NCI-H524 treated with DMSO at 0.1 percent for 48 hours (cell line): Measurements from ENCODE around the gene NTF4.
"Not testable (repeated sequence)": the region's sequence is repeated elsewhere in the genome, so short reads cannot be mapped to it uniquely, and the experiment has no call there.

ENCODE experiments used
- DNase-seq: peaks from one replicate; lab custom pipeline; 2025; lab: John Stamatoyannopoulos, UW

NTF4 gene

DNA sequence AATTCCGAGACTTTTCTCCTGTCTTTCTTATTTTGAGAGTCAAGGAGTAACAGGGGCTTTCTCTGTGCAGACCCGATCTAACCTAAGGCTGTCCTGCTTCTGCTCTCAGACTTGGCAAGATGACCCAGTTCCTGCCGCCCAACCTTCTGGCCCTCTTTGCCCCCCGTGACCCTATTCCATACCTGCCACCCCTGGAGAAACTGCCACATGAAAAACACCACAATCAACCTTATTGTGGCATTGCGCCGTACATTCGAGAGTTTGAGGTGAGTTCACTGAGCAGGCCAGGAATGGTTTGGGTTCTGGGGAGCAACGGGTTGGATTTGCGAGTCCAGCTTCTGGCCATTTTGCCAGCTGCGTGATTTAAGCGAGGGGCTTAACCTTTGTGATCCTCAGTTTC lies 21.7 kb upstream of the NTF4 start:
- DNase-seq = no peak

DNA sequence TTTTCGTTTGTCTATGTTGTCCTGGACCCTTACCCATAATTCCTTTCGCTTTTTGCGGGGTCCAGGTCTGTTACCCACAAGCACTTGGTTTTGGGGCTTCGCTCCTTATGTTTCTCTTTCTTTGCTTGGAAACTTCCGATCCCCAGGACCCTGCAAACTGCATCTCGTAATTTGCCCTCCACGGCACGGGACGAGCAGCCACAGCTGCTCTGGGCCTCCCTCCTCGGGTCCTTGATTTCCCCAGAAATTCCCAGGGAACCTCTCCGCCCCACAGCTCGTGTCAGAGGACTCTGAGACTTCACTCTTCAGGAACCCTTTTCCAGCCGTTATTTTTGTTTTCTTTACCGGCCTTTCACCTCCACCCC lies 21.2 kb upstream of the NTF4 start:
- no peak for DNase-seq

DNA sequence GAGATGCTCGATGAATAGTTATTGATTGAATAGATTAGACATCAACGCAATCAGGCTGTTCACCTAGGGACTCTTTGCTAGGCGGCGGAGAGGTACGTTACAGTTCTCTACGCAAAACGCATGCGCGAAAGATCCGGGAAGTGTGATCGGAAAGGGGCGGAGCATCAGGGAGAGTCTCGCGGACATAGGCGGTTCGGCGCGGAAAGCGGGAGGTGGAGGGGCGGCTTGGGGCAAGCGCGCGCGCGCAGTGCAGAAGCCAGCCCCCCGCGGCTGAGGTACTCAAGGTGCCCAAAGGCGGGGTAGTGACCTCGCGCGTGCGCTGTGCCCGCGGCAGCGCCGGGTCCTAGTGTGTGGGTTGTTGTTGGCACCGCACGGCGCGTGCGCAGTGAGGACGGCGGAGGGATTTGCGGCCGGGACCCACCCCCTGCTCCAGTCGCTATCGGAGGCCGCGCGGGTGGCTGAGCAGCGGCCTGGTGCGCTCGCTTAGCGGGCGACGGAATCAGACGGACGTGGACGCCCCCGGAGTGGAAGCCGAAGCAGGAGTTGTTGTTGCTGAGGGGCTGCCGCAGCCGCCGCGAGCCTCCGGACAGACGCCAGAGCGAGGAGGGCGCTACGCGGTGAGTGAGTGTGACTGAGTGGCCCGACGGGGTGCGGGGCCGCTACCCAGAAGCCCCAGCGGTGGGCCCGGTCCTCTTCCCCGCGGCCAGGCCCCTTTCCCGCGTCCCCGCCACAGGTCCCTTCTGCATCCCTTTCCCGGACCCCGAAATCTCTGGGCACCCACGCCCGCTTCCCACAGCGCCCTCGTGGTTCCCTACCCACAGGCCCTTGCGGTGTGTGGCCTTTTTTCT lies 20.6 kb upstream of the NTF4 start, which contains the start of gene SNRNP70:
TSS of gene SNRNP70 (plus strand) at position 432 of the 848 bp plus-strand sequence. CDS start 964 bp downstream, outside the sequence.
- peak; percentile 95 for DNase-seq

DNA sequence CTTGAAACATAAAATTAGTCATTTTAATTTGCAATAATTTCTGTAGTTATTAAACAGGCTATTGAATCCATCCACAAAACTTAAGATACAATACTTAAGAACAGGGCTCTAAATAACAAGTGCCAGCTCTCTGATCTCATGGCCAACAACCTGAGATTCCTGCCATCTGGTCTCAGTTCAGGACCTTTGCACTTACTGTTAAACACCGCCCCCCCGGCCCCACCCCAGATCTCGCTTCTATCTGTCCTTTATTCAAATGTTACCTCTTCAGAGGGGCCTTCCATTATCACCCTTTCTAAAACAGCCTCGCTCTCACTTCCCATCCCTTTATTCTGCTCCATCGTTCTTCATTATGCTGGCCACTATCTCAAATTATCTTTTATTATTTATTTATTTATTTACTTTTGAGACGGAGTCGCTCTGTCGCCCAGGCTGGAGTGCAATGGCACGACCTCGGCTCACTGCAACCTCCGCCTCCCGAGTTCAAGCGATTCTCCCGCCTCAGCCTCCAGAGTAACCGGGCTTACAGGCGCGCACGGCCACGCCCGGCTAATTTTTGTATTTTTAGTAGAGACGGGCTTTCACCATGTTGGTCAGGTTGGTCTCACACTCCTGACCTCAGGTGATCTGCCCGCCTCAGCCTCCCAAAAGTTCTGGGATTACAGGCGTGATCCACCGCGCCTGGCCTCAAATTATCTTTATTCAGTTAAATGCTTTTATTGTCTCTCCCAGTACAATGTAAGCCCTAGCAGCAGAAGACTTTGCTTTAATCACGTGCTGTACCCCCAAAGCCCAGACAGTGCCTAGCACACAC lies 19.8 kb upstream of the NTF4 start:
- DNase-seq = no peak

DNA sequence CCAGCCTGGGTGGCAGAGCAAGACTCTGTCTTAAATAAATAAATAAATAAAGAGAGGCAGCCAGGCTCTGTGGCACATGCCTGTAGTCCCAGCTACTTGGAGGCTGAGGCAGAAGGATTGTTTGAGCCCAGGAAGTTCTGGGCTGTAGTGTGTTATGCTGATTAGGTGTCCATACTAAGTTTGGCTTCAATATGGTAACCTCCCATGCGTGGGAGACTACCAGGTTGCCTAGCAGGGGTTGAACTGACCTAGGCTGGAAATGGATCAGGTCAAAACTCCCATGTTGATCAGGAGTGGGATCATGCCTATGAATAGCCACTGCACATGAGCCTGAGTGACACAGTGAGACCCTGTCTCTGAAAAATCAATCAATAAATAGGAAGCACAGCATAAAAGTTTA lies 16.7 kb upstream of the NTF4 start:
- DNase-seq = no peak

DNA sequence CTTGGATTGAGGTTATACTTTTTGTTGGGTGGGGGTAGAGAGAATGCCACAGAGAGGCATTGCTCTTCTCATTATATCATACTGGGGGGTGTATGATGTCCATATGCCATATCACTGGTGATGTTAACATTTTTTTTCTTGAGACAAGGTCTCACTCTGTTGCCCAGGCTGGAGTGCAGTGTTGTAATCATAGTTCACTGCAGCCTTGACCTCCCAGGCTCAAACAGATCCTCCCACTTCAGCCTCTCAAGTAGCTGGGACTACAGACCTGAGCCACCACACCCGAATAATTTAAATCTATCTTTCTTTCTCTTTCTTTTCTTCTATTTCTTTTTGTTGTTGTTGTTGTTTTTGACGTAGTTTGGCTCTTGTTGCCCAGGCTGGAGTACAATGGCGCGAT lies 15.8 kb upstream of the NTF4 start:
- no peak for DNase-seq

DNA sequence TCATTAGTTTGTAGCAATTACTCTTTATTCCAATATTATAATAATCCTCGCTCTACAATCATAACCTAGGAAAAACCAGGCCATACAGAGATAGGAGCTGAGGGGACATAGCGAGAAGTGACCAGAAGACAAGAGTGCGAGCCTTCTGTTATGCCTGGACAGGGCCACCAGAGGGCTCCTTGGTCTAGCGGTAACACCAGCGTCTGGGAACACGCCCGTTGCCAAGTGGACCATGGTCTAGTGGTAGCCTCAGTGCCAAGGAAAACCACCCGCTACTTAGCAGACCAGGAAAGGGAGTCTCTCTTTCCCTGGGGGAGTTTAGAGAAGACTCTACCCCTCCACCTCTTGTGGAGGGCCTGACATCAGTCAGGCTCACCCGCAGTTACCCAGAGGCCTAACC lies 10.3 kb upstream of the NTF4 start:
- DNase-seq = not testable (repeated sequence)

DNA sequence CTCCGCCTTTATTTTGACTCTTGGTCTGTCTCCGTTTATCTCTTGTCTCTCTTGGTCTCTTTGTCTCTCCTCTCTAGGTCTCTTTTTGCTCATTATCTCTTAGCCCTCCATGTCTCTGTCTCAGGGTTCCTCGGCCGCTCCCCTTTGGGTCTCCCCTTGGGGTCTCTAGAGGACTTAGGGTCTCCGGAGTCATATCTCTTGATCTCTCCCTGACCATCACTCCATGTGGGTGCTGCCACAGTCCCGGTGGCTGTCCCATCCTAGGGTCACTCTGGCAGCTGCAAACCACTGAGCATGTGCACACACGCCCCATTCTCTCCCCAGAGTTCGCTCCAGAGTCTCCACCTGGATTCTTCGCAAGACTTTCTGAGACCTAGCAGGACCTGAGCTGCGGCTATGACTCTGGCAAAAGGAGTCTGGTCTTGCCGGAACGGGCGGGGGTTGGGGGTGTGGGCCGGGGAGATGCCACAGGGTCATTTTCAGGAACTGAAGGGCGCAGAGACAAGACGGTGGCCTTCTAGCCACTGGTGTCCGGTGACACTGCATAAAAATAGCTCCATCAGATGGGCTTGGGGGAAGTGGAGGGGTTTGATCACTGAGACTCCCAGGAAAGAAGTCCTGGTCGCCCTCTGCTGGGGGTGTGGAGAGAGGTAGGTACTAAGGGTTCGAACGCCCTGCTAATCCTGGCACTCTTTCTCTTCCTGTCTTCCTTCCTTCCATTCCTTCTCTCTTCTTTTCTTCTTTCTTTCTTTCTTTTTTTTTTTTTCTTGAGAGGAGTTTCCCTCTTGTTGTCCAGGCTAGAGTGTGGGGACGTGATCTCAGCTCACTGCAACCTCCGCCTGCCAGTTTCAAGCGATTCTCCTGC lies 9.1 kb upstream of the NTF4 start:
- DNase-seq = no peak

DNA sequence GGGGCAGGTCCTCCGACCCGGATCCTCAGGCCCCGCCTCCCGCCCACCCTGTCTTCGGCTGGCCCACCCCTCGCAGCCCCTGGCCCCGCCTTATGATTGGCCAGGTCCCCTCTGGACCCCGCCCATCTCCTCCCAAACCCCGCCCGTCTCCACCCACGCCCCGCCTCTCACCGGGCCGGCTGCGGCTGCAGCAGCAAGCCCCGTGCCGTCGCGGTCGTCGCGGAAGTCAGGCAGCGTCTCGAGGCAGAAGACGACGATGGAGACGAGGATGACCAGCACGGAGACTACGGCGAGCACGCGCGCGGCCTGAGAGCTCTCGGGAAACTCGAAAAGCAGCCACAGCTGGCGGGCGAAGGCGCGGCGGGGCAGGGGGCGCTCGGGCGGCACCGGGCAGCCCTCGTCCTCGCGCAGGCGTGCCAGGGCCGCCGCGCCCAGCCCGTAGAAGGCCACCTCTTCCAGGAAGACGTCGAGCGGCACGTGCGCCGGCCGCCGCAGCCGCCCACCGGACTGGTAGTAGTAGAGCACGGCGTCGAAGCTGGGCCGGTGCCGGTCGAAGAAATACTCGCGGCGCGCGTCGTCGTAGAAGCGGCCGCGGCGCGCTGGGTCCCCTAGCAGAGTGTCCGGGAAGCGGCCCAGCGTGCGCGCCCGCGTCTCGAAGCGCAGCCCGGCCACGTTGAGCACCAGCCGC lies 7.4 kb upstream of the NTF4 start:
- DNase-seq = no peak

DNA sequence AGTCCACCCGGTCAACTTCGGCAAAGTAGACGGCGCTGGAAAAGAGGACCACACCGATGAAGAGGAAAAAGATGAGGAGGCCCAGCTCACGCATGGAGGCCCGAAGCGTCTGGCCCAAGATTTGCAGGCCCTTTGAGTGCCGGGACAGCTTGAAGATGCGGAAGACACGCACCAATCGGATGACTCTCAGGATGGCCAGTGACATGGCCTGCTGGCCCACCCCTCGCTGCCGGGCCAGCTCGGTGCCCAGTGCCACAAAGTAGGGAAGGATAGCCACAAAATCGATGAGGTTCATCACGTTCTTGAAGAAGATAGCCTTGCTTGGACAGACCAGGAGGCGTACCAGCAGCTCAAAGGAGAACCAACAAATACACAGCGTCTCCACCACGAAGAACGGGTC lies 5.8 kb upstream of the NTF4 start:
- no peak for DNase-seq

DNA sequence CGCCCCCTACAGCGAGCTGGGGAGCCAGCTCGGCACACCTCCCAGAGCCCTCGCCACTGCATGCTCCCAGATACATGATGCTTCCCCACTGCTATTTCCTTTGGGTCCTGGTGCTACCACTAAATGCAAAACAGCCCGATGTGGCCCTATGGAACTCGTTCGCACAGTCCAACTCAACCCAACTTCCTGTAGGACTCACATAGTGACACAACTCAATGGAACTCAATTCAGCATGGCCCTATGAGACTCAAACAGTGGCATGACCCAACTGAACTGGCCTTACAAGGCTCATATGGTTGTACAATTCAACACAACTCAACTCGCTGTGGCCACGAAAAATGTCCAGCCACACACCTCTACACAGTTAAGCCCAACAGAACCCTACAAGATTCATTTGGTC lies 4.4 kb upstream of the NTF4 start:
- no peak for DNase-seq

DNA sequence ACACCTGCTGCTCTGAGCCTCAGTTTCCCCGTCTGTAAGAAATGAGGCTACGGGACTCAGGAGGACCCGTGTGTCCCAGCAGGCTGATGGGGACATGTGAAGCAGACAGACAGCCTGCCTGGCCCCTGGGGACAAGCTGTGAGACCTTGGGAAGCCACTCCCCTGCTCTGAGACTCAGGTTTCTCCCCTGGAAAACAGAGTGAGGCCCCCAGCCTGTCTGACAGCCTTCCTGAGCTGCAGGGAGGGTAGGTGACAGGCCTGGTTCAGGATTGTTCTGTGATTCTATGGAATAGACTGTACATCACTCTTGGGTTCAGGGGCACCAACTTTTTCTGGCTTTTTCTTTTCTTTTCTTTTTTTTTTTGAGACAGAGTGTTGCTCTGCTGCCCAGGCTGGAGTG lies 2.9 kb upstream of the NTF4 start:
- DNase-seq = no peak

DNA sequence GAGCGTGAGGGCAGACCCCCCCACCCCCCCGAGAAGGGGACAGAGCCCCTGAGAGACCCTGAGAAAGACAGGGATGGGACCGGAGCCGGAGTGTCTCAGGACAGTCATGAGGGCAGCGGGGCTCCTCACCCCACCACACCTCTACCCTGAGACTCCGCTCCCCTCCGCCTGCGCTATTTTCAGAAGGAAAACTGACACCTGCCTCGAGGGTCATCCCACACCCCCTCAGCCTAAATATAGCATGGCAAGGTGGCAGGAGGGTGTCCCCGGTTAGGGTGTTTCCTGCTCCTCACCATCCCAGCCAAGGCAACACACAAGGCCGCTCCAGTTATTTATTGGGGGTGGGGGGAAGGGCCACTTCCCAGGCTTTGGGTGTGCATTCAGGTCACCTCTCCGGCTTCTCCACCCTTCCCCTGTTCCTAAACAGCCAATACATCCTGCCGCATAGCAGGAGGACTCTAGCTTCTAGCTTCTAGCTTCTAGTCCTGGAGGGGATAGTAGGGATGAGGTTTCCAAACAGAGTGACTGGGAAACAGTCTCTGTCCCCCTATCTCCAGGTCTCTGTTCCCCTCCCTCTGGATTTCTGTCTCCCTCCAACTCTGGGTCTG lies 1.4 kb upstream of the NTF4 start:
- DNase-seq = no peak

DNA sequence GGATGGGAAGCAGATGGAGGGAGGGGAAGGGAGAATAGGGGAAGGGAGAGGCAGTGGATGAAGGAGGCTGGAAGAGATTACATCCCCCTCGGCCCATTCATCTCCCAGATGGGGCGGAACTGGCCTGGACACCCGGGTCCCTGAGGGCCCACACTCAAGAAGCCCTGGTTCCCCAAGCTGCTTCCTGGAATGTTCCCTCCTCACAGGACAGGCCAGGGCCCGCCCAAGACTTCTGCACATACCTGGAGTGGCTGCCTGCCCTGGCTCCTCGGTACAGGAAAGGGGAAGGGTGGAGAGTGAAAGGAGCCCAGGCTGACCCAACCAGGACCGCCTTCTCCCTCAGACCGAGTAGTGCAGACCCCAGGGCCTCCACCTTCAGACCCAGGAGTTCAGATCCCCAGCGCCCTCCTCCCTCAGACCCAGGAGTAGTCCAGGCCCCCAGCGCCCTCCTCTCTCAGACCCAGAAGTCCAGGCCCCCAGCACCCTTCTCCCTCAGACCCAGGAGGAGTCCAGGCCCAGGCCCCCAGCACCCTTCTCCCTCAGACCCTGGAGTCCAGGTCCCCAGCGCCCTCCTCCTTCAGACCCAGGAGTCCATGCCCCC lies 489 bp downstream of the NTF4 start:
- DNase-seq = no peak

DNA sequence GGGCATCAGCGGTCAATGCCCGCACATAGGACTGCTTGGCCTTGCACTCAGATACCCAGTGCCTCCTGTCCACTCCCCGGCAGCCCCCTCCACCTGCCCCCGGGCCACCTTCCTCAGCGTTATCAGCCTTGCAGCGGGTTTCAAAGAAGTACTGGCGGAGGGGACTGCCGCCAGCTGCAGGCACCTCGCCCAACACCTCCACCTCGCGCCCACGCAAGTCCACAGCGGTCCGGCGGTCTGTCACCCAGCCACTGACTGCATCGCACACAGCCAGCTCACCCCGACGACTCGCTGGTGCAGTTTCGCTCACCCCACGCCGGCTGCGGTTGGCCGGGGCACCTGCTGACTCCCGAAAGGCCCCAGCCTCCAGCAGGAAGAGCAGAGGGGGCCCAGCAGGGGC lies 3.2 kb downstream of the NTF4 start:
- no peak for DNase-seq

DNA sequence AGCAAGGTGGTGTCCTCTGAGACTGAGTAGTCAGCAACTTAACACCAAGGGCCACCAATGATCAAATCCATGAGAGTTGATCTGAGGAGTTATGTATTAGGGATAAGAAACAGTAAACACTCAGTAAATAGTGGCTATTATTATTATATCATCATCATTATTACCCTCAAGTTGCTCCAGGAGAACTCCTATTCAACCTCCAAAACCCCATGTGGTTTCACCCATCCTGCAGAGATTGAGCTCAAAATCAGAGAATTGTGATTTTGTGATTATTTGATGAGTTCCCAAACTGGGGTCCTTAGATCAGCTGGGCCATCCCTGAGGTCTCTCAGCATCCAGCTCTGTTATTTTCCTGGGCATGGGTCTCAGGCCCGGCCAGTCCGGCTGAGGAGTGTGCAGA lies 3.6 kb downstream of the NTF4 start:
- DNase-seq = no peak

DNA sequence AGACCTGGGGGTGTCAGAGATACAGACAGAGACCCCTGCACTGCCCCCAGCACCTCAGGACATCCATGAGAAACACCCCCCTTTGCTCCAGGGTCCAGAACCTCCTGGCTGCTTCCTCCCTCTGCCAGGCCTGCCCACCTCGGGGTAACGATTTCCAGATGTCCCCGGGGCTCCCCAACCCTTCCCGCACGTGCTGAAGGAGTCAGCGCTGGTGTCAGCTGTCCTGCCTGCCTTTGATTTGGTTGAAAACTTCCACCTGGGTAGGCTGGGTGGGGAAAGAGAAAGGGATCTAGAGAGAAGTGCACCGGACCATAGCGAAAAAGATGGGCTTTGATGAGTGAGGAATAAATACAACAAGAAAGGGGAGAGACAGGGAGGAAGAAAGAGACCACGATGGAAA lies 5.6 kb downstream of the NTF4 start:
- DNase-seq = no peak

DNA sequence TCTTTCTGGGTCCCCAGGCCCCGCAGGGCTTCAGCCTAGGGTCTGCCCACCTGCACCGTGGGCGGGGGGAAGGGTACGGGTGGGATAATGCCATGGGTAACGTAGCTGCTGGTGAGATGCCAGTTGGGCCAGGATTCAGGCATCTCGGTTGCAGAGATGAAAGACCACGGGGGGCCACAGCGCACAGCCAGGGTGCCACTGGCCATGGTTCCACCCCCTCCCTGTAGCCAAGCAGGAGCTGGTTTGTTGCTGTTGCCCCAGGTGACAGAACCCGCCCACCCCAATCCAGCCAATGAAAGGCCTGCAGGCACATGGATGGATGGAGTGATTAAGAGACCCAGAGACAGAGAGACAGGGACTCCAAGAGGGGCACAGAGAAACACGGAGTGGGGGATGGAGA lies 6.1 kb downstream of the NTF4 start:
- no peak for DNase-seq

DNA sequence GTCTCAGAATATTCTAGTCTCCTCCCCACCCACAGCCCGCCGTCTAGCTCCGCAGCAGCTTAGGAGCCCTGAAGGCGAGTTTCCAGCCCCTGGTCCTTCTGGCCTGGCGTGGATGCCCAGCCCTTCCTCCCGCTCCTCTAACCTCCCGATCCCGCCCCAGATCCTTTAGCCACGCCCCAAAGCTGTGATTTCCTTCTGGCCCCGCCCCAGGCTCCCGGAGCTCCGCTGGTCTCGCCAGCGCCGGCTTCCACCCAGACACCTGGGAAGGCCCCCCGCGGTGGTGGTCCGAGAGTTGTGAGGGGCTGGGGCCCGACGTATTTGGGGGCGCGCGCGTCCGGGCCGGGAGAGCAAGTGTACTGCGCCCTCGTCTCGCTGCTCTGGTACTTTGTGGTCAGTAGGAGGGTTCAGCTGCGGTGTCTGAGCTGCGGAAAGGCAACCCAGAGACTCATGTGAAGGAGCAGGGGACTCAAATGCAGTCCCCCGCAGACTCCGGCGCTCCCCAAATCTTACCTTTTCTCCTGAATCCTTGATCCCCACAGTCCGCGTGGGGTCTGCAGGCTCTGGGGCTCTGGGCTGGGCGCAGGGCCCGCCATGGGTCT lies 6.9 kb downstream of the NTF4 start, which contains the start of gene CGB7:
TSS of gene CGB7 (minus strand) at position 114 of the 599 bp plus-strand sequence. CDS start 2,374 bp downstream, outside the sequence.
- DNase-seq = no peak

DNA sequence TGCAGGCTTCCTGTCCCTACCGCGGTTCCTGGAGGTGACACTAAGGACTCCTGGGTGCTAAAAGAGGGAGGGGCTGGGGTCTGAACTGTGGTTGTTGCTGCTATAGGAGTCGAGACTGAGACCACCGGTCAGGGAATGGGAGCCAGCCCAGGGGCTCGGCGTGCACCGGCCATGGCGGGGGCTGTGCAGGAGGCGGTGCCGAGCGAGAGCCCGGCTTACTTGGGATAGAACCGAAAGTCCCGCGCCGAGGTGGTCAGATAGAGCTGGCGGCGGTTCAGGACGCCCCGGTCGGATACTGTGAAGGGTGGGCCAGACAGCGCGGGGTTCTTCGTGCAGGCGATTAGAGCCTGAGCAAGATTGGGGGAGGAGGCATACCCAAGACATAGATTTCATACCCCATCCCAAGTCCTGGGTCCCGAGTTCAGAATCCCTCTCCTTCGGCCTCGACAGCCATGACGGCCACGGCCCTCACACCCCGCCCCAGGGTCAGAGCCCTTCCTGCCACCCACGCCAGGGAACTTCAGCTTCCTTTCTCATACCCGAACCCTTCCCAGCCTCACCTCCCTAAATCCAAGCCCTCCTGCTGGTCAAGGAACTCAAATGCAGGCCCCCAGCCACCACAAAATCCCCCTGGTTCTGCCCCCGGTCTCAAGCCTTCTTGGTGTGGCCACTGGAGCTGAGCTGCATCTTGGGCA lies 7.6 kb downstream of the NTF4 start:
- DNase-seq = not testable (repeated sequence)
